ENCODE measurements around the gene SCAF8.
"Not testable (repeated sequence)": the region's sequence is repeated elsewhere in the genome, so short reads cannot be mapped to it uniquely, and the experiment has no call there.

The SCAF8 gene, protein sequence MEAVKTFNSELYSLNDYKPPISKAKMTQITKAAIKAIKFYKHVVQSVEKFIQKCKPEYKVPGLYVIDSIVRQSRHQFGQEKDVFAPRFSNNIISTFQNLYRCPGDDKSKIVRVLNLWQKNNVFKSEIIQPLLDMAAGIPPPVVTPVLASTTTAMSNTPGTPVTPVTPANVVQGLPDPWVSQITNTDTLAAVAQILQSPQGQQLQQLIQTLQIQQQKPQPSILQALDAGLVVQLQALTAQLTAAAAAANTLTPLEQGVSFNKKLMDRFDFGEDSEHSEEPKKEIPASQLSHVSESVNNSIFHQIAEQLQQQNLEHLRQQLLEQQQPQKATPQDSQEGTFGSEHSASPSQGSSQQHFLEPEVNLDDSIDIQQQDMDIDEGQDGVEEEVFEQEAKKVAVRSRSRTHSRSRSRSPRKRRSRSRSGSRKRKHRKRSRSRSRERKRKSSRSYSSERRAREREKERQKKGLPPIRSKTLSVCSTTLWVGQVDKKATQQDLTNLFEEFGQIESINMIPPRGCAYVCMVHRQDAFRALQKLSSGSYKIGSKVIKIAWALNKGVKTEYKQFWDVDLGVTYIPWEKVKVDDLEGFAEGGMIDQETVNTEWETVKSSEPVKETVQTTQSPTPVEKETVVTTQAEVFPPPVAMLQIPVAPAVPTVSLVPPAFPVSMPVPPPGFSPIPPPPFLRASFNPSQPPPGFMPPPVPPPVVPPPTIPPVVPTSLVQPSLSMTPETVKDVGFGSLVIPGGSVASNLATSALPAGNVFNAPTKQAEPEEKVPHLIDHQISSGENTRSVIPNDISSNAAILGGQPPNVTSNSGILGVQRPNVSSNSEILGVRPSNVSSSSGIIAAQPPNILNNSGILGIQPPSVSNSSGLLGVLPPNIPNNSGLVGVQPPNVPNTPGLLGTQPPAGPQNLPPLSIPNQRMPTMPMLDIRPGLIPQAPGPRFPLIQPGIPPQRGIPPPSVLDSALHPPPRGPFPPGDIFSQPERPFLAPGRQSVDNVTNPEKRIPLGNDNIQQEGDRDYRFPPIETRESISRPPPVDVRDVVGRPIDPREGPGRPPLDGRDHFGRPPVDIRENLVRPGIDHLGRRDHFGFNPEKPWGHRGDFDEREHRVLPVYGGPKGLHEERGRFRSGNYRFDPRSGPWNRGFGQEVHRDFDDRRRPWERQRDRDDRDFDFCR (N-terminal part only)

GRCh38 chr6:154733183-154733625 is at the start of gene SCAF8:
SCAF8 (plus strand) TSS chr6:154733416; CDS start chr6:154733901, 485 bp downstream.
- FAIRE-seq = no peak

- no peak for FAIRE-seq
Measured at GRCh38 chr6:154683756-154684523, 49.3 kb upstream of the SCAF8 start.

DNA sequence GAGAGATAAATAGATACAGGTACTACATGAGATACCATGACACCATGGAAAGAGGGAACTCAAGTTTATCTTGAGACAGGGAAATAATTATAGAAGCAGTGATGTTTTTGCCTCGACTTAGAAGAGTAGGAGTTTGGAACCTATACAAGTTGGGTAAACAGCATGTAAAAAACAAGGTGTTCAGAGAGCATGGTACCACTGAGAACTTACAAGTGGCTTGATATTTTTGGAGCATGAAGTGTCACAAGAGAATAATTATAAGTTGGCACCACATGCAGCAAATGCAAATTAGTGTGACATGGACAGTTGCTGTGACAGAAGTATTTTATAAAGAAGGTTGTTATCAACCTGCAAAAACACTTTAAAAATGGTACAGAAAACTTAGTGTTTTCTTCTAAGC is 47.1 kb upstream of the SCAF8 start:
- FAIRE-seq = no peak

DNA sequence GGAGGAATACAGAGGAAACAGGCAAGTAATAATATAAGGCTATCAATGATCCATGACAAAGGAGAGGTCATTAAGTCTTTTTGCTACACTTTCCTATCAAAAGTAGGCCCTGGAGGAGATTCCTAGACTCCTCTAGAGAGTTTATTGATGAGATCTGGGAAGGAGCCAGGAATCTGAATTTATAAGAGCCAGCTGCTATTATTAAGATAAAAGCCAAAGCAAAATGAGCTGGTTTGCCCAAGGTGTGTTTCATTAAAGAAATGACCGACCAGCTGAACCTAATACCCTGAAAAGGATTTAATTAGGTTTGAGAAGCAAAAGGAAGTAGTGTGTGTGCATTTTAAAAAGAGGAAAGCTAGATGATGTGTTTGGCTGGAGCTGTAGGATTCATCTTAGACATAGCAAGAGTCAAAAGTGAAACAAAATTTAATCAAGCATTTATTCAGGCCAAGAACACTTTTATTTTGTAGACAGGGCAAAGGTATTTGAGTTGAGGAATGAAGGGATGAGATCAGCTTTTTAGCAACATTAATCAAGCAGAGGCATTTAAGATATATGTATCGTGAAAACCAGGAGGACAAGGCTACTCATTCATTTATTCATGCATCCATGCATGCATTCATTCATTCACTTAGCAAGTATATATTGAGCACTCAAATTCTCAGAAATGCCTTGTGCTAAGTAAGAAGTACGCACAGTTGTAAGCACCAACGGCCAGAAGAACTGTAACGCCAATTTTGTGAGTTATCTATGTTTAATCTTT is 43.5 kb upstream of the SCAF8 start:
- no peak for FAIRE-seq

DNA sequence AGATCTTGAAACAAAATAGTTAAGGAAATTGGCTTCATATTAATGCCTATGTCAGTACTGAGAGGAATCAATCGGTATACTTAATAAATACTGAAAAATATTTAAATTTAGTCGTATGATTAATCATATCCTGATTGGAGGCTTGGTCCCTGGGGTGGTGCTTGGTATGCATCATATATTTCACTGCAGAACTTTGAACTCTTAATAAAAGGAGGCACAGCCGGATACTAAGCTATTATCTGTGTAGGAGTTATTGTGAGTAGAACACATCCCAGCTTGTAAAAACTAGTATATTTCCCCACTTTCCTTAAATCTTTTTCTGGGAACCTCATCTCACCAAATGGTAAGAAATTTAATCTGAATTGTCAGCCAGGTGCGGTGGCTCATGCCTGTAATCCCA is 42.4 kb upstream of the SCAF8 start:
- FAIRE-seq = no peak

GRCh38 chr6:154696661-154697060 is 36.6 kb upstream of the SCAF8 start:
- FAIRE-seq = no peak

- FAIRE-seq = no peak
Measured at GRCh38 chr6:154703124-154703523, 30.1 kb upstream of the SCAF8 start.

DNA sequence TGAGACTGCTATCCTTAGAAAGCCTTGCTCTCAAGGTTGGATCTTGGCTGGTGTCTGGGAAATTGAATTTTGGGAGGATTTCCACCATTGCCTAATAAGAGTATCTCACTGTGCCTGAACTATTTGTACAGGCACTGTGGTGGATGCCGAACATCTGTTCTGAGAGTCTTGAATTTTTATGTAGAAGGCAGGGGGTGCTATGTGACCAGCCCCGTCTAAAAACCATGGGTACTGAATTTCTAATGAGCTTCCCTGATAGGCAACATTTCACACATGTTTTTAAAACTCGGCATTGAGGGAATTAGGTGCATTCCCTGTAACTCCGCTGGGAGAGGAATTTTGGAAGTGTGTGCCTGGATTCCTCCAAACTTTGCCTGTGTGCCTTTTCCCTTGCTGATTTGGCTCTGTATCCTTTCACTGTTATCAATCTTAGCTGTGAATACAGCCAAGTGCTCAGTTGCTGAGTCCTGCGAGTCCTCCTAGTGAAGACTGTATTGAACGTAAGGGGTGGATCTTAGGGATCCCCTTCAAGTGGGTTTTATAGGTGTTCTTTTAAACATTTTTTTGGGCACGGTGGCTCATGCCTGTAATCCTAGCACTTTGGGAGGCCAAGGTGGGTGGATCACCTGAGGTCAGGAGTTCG is 27.6 kb upstream of the SCAF8 start:
- FAIRE-seq = no peak

DNA sequence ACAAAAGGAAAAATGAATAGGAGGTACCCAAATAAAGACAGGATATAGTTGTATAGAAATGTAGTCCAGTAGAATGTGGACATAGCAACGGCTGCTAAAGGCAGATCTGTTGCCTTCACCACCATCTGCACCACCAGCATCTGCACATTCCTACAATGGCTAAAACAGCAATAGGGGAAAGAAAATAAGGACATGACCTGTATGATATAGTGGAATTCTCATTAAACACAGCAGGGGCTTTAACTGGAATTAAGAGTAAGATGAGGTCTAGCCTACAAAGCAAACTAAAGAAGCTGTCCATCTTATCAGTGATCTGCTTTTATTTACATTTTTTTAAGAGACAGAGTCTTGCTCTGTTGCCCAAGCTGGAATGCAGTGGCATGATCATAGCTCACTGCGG is 26.8 kb upstream of the SCAF8 start:
- no peak for FAIRE-seq

DNA sequence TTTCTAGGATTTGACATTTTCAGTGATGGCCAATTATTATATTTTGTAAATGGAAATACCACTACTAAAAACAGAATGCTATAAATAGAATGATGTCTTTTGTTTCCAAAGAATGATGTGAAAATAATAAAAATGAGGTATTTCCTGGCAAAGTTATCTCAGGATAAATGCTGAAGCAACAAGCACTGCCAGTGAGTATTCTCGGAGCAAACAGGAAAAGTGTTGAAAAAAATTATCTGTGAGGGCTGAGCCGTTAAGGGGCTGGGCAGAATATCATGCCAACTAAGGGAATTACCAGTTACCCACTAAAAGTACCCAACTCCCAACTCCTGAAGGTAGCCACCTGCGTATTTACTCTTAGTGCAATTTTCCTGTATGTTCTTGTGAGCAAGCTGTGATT is 23.6 kb upstream of the SCAF8 start:
- FAIRE-seq = no peak

DNA sequence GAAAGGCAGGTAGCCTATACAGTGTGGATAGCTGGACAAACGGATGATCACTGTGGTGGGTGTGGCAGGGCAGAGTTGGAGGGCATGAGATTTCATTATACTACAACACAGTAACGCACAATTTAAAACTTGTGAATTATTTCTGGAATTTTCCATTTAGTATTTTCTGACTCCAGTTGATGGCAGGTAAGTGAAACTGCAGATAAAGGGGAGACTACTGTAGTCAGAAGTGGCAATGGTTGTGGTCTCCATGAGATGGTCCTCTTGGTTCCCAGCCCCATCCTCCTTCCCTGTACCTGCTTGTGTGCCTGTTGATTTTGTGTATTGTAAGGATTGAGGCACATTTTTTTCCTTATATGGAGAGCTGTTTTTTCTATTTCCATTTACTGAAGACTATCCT is 22.5 kb upstream of the SCAF8 start:
- no peak for FAIRE-seq

- FAIRE-seq = no peak
Measured at GRCh38 chr6:154715446-154715845, 17.8 kb upstream of the SCAF8 start.

DNA sequence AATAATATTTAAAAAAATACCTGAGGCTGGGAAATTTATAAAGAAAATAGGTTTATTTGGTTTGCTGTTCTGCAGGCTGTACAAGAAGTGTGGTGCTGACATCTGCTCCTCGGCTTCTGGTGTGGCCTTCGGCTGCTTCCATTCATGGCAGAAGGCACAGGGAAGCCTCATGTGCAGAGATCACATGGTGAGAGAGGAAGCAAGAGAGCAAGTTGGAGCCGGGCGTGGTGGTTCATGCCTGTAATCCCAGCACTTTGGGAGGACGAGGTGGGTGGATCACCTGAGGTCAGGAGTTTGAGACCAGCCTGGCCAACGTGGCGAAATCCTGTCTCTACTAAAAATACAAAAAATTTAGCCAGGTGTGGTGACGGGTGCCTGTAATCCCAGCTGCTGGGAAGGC is 16.9 kb upstream of the SCAF8 start:
- FAIRE-seq = not testable (repeated sequence)

DNA sequence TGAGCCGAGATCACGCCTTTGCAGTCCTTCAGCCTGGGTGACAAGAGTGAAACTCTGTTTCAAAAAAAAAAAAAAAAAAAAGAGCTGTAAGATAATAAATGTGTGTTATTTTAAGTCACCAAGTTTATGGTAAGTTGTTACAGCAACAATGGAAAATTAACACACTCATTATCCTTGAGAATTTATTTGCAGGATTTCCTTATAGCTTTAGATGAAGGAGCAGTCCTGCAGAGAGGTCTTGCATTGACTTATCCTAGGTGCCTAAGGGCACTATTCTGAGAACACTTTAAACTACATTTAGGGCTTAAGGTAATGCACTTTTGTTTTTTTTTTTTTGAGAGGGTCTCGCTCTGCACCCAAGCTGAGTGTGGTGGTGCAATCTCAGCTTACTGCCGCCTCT is 13.8 kb upstream of the SCAF8 start:
- no peak for FAIRE-seq

GRCh38 chr6:154719854-154720253 is 13.4 kb upstream of the SCAF8 start:
- no peak for FAIRE-seq

DNA sequence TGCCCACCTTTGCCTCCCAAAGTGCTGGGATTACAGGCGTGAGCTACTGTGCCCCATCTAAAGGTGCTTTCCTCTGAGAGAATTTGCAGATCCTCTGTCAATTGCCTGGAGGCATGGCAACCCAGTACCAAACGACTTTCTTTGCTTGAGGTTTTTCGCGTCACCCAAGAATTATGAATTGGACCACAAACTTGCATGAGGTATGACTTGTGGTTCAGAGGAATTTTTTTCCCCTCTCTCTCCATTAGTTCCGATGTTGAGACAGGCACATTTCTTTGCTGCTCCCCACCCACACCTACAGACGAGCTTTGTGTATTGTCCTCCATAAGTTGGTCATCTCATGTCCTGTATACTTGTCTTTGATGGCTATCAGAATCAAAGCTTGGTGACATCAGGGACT is 11.8 kb upstream of the SCAF8 start:
- no peak for FAIRE-seq

- FAIRE-seq = no peak
Measured at GRCh38 chr6:154726887-154727286, 6.3 kb upstream of the SCAF8 start.

DNA sequence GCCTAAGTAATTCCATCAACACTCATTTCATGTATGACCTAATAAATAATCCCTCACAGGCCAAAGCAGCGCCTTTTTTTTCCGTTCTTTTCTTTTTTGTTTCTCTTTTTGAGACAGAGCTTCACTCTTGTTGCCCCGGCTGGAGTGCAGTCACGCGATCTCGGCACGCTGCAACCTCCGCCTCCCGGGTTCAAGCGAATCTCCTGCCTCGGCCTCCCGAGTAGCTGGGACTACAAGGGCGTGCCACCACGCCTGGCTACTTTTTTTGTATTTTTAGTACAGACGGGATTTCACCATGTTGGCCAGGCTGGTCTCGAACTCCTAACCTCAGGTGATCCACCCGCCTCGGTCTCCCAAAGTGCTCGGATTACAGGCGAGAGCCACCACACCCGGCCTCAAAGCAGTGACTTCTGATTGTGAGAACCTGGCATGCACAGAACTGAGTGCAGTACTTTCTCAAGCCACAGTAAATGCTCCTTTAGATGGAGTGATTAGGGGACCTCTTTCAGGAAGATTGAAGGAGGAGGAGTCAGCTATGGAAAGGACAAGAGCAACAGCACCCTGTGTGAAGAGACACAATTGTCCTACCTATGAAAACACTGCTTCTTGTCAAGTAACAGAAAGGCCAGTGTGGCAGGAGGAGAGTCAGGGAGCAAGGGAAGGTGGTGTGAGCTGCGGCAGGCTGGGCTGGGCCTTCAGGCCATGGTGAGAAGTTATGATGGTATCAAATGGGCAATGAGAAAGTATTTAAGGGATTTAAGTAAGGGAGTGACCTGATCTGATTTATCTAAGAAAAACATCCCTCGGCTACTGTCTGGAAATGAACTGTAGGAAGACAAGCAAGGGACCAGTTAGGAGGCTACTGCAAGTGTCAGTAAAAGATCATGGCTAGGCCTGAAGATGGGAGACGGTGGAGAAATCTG is 1.7 kb upstream of the SCAF8 start:
- no peak for FAIRE-seq

DNA sequence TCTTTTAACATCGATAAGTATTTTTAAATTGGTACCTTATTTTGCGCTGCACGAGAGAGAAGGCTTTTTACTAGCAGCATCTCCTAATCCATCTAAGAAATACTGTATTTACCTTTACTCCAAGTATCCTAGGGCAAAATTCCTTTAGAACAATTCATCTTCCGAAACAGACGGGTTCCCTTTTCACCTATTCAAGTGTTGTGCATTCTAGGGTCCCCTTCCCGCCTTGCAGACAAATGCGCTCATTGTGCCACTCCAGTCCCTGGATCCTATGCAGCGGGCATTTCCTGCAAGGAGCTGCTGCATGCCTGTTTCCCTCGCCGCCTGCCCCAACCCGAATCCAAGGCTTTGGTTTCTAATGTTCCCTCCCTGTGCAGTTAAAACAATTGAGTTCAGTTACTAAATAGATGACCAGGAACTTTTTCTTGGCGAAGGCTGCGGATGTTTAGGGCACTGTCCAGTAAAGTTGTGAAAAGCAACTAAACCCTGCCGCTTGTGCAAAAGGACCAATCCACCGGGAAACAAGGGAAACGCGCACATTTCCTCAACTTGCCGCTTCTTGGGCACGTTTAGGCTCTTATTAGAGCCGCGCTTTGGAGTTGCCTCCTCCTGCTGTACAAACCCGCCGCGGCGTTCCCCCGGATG is 556 bp upstream of the SCAF8 start:
- FAIRE-seq = no peak

Measured in A204.1 (cell line).